Posterior cingulate gyrus (tissue), 11 donors: ENCODE results near the gene SLC1A7.

Experiments
- DNase-seq, 10 donors: peaks; one replicate each; pipeline versions ENCODE4 v3.0.0 to v3.0.0-alpha.2; 2020 to 2021; ENCODE audit warnings: mixed read lengths in 3 of 10
- intact Hi-C: fragments of 100-400 bp; cut with DNase I; formaldehyde crosslinking; loops from one replicate; pipeline ENCODE4 v1.15.1; 2023

Gene SLC1A7

DNA sequence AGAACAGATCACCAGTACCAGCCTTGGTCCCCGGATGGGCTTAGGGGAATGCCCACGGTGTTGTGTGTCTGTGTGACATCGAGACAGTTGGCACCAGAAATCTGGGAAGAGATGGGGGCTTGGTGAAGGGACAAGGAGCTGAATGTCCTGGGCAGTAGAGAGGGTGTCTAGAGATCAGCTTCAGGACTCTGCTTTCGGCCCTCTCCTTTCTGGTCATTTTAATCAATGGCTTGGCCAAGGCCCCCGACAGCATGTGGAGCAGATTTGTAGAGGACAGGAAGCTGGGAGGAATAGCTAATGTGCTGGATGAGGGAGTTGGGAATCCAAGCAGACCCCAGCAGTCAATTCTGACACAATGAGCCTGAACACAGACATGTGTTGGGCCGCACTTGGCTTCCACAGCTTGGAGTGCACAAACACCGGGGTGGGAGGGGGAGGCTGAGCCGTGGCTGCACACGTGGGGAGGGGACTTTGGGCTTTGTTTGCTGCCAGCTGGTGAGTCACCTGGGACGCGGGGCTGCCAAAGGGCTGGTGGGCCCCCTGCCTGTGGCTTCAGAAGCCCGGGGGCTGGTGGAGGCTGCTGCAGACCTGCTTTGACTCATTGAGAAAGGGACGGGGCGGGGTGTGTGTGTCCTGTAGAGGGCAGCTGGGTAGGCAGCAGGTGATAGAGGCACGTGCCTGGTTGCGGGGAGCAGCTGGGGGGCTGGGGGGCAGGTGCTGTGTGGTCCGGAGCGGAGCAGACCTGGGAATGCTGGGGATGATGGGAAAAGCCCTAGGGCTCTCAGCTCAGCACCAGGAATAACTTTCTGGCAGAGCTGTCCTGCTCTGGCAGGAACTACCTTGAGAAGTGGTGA, 20.9 kb downstream of the SLC1A7 start:
- intact Hi-C loops, result no loop called here
- peak in 4 of 10 donors; percentile 28 to 77 (median 63) for DNase-seq

DNA sequence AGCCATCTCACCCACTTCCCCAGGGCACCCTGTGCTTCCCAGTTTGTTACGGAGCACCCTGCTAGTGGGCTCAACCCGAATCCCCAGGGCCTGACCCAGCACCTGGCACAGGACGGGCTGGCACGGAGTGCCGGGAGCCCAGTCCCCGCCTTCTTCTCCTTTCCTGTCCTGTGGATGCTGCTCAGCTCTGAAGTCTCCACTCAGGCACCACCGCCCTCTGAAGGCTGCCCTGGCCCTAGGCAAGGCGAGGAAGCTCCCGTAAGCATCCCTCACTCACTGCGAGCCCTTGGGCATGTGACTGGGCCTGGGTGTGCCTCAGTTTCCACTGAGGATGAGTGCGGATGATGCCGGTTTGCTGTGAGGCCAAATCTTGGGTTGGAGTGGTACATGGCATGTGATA, 21.8 kb downstream of the SLC1A7 start:
- peak in 3 of 10 donors; percentile 35 to 67 (median 44) for DNase-seq
- intact Hi-C loops, result no loop called here

DNA sequence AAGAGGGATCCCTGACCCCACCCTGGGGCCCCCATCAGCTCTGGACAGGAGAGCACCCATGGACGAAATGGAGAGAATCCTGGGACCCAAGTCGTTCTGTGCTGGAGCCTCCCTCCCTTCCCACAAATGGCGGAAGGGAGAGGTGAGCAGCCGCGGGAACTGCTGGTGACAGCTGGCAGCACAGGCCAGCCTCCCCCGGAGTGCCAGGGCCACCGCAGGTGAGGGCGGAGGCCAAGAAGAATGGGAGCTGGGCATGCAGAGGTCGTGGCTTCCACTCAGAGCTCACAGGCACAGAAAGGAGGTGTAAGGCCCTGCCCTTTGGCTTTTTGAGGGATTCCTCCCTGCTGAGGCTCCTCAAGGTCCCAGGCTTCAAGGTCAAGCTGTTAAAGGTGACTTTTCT, 24.6 kb downstream of the SLC1A7 start:
- intact Hi-C loops, result no loop called here

GRCh38 chr1:53116933-53117600, 25.4 kb downstream of the SLC1A7 start:
- peak in 1 of 10 donors; percentile 49 for DNase-seq
- intact Hi-C loops, result no loop called here

More for the DNA sequence above, 24.6 kb downstream of the SLC1A7 start:
- DNase-seq, result peak in 2 of 10 donors; percentile 37 to 39

GRCh38 chr1:53116307-53116810, 26.1 kb downstream of the SLC1A7 start:
- intact Hi-C loops, result no loop called here
- DNase-seq, result peak in 1 of 10 donors; percentile 39

GRCh38 chr1:53115403-53116306, 26.8 kb downstream of the SLC1A7 start:
- intact Hi-C loops, result no loop called here
- peak in 2 of 10 donors; percentile 43 to 76 for DNase-seq

- intact Hi-C loops, result no loop called here
- peak in 1 of 10 donors; percentile 83 for DNase-seq
Measured at GRCh38 chr1:53114581-53115400, 27.6 kb downstream of the SLC1A7 start.

GRCh38 chr1:53114090-53114489, 28.3 kb downstream of the SLC1A7 start:
- intact Hi-C loops, result no loop called here
- no peak for DNase-seq

DNA sequence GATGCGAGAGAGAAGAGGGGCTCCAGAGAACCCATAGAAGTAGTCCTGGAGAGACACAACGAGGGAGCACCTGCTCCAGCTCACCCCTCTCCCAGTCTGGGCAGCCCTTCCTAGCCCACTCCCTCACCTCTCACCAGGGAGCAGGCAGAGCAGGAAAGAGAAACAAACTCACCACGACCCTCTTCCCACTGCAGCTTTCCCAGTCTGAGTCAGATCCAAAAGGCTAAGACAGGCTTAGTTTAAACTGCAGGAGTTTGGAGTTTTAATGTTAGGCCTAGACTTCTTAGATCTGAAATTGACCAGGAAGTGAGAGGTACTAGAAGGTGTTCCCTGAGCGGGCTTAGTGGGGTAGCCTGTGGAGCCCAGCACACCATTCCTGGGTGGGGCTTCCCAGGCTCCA, 29.6 kb downstream of the SLC1A7 start:
- no peak for DNase-seq
- intact Hi-C loops, result no loop called here

- intact Hi-C loops, result no loop called here
- no peak for DNase-seq
Measured at GRCh38 chr1:53112271-53112774, 30.1 kb downstream of the SLC1A7 start.

GRCh38 chr1:53111693-53112092, 30.7 kb downstream of the SLC1A7 start:
- intact Hi-C loops, result no loop called here

DNA sequence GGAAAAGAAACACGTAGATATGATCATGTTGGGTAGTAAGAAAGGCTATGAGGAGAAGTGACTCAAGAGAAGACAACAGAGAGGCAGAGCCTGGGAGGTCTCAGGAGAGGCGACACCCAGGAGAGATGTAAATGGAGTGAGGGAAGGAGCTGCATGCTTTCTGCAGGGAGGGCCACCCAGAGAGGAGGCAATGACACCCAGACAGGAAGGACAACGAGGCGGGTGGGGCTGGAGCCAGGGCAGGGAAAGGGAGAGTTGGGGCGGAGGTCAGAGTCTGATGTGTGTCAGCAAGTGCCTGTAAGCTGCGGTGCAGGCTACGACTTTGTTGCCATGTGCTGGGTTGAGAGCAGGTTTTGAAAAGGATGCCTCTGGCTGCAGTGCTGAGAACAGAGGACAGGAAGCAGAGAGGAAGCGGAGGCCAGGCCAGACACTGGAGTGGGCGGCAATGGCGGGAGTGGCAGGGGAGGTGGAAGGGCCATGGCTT, 31.3 kb downstream of the SLC1A7 start:
- no peak for DNase-seq
- intact Hi-C loops, result no loop called here

More at GRCh38 chr1:53111693-53112092, 30.7 kb downstream of the SLC1A7 start:
- no peak for DNase-seq

DNA sequence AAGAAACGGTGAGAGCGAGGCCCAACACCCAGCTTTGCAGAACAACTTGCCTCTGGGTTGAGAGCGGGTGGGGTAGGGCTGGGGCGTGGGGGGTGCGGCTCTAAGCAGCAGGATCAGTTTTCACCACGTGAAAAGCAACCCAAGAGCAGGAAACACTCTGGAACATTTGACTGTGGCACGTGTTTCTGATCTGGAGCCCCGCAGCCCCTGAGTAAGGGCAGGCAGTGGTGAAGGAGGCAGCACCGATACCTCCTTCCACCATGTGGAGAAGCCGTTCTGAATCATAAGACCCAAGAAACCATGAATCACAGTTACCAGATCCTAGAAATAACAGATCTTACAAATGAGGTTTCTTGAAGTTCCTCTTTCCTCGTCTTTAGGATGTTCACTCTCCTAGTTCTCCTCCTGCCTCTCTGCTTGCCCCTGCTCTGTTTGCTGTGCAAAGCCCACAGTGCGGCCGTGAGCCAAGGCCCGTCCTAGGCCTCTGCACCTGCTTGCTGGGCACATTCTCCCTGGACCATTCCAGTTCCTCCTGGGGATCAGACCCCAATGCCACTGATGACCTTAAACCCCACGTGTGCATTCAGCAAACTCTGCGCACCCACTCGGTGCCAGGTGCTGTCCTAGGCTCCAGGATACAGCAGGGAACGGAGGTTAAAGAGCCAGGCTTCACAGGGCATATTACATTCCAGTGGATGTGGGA, 31.9 kb downstream of the SLC1A7 start:
- intact Hi-C loops, result no loop called here
- no peak for DNase-seq

DNA sequence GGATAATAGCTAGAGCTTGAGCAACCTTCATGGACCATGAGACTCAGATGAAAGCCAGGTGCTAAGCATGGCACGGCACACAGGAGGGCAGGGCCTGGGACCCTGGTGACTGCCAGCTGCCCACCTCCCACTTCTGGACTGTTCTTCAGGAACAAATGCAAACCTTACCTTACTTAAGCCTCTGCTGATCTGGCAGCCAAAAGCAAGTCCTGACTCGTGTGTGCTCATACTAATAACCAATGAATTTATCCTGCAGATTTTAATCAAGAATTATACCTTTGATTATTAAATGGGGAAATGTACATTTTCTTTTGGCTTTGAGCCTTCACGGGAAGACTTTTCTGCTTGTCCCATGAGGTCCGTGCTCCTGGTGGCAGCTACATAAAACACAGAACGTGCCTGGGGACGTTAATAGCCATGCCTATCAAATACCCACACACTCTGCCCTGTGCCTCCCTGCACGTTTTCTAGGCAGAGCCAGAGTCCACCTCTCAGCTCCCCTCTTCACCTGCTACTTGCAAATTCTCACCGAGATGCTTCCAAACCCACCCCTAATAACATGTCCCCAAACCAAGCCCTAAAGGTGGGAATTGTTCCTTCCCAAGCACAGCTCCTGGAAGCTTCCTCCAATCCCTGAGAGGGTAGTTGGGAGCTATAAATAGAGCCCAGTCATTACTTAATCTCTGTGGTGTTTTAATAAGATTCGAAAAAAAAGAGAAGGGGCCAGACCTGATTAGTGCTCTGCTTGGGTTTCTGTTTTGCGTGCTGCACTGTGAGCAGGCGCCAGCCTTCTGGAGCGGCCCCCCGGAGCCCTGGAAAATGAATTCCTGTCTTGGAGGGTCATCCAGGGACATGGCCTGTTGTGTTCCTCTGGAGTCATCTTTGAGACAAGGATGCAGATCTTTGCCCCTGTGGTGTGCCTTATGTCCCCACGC, 33.5 kb downstream of the SLC1A7 start:
- no peak for DNase-seq
- intact Hi-C loops, result no loop called here

GRCh38 chr1:53107570-53108322, 34.7 kb downstream of the SLC1A7 start:
- intact Hi-C loops, result no loop called here
- DNase-seq, result no peak

- DNase-seq, result no peak
- intact Hi-C loops, result no loop called here
Measured at GRCh38 chr1:53107090-53107489, 35.3 kb downstream of the SLC1A7 start.
